ENCODE measurements around the gene PRPSAP1.

- TF ChIP-seq CTCF (IDR thresholded peaks at IDR 0.05) = no peak
- no peak for TF ChIP-seq POLR2A (IDR thresholded peaks at IDR 0.05)
- no peak for TF ChIP-seq POLR2AphosphoS5 (IDR thresholded peaks at IDR 0.05)
Measured at GRCh38 chr17:76297436-76297835, 56.3 kb downstream of the PRPSAP1 start.

Measured in upper lobe of left lung (tissue), 4 donors.